ENCODE results near the gene E2F4. TPM values are rescaled to one million over a fixed set of nuclear protein-coding genes. Genes with fewer than 3 reads are reported as not detected.

E2F4 gene, protein sequence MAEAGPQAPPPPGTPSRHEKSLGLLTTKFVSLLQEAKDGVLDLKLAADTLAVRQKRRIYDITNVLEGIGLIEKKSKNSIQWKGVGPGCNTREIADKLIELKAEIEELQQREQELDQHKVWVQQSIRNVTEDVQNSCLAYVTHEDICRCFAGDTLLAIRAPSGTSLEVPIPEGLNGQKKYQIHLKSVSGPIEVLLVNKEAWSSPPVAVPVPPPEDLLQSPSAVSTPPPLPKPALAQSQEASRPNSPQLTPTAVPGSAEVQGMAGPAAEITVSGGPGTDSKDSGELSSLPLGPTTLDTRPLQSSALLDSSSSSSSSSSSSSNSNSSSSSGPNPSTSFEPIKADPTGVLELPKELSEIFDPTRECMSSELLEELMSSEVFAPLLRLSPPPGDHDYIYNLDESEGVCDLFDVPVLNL
- total RNA-seq (10 to 100 TPM; 64.6 to 75.1 TPM), total RNA-seq (67.5 to 136 reads per million in 2 donors)

- H3K9me3 ChIP-seq (ENCODE audit: control insufficient read depth, low read length, poor library complexity, severe bottlenecking) = peaks cover 3% of the 10 kb centered on the region
- peak within 1 kb of the TSS; percentile 81 for H3K27ac Mint-ChIP-seq
- H3K4me3 Mint-ChIP-seq = peak within 1 kb of the TSS; percentile 94
- H3K4me1 Mint-ChIP-seq = peaks cover 33% of the 10 kb centered on the region
- peak; percentile 96 for ATAC-seq
- H3K36me3 Mint-ChIP-seq (ENCODE audit: low read depth) = peaks cover 3% of the 10 kb centered on the region
- peak; percentile 75 to 78 (median 77) for DNase-seq
- H3K27me3 Mint-ChIP-seq = no peaks in the 10 kb centered on the region
Observed at GRCh38 chr16:67191995-67192681, at the start of gene E2F4. Gene E2F4 (plus strand): TSS chr16:67192155. CDS start chr16:67192228, 73 bp downstream.

GRCh38 chr16:67142342-67142741, 49.6 kb upstream of the E2F4 start:
- no peaks in the 10 kb centered on the region for H3K36me3 Mint-ChIP-seq (ENCODE audit: low read depth)
- ATAC-seq (no peak), DNase-seq (no peak)
- H3K4me3 Mint-ChIP-seq = no peak overlapping the region
- no peaks in the 10 kb centered on the region for H3K27me3 Mint-ChIP-seq
- no peak overlapping the region for H3K27ac Mint-ChIP-seq
- H3K4me1 Mint-ChIP-seq = peaks cover 2% of the 10 kb centered on the region
- no peaks in the 10 kb centered on the region for H3K9me3 ChIP-seq (ENCODE audit: control insufficient read depth, low read length, poor library complexity, severe bottlenecking)

DNA sequence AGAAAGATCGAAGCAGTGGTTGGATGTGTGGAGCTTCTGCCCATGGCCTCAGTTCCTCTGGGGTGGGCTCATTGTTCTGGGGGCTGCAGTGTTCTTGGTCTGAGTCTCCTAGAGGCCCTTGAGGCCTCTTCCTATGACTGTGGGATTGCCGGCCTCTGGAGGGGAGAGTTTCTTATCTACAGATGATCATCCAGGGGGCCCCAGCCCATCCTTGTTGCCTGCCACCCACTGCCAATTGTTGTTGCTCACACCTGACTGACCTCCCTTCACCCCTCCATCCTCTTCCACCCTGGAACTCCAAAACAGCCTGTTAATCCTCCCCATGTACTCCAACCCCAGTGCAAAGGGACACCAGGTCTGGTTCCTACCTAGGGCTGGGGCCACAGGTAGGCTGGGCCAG, 47.0 kb upstream of the E2F4 start:
- DNase-seq = no peak
- Mint-ChIP-seq H3K27ac (no peak overlapping the region), H3K4me1 (peaks cover 14% of the 10 kb centered on the region), H3K36me3 (ENCODE audit: low read depth) (peaks cover 3% of the 10 kb centered on the region), H3K4me3 (no peak overlapping the region), H3K27me3 (no peaks in the 10 kb centered on the region)
- H3K9me3 ChIP-seq (ENCODE audit: control insufficient read depth, low read length, poor library complexity, severe bottlenecking) = no peaks in the 10 kb centered on the region
- ATAC-seq = no peak

DNA sequence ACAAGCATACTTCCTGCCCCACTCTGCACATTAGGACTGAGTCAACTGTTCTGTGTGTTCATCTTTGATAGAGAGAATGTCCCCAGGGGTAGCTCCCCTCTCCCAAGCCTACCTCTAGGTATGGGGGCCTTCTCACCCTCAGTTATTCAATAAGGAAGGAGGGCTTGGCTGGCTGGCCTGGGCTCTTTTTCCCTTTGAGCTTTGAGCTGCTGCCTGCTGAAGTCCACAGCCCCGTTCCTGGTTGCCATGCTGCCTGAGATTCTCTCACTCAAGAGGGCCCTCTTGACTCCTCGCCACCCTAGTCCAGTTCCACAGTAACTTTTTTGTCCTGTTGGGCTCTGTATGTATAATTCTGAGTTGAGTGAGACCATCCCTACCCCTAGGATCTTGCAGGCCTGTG, 46.2 kb upstream of the E2F4 start:
- DNase-seq = no peak
- Mint-ChIP-seq H3K27ac (no peak overlapping the region), H3K27me3 (no peaks in the 10 kb centered on the region), H3K36me3 (ENCODE audit: low read depth) (peaks cover 3% of the 10 kb centered on the region), H3K4me3 (no peak overlapping the region), H3K4me1 (peaks cover 14% of the 10 kb centered on the region)
- no peaks in the 10 kb centered on the region for H3K9me3 ChIP-seq (ENCODE audit: control insufficient read depth, low read length, poor library complexity, severe bottlenecking)
- ATAC-seq = no peak

GRCh38 chr16:67146523-67147357, 45.2 kb upstream of the E2F4 start:
- H3K4me1 Mint-ChIP-seq = peaks cover 22% of the 10 kb centered on the region
- no peak for ATAC-seq
- no peak overlapping the region for H3K27ac Mint-ChIP-seq
- peaks cover 3% of the 10 kb centered on the region for H3K36me3 Mint-ChIP-seq (ENCODE audit: low read depth)
- no peak overlapping the region for H3K4me3 Mint-ChIP-seq
- no peaks in the 10 kb centered on the region for H3K27me3 Mint-ChIP-seq
- H3K9me3 ChIP-seq (ENCODE audit: control insufficient read depth, low read length, poor library complexity, severe bottlenecking) = no peaks in the 10 kb centered on the region
- no peak for DNase-seq

DNA sequence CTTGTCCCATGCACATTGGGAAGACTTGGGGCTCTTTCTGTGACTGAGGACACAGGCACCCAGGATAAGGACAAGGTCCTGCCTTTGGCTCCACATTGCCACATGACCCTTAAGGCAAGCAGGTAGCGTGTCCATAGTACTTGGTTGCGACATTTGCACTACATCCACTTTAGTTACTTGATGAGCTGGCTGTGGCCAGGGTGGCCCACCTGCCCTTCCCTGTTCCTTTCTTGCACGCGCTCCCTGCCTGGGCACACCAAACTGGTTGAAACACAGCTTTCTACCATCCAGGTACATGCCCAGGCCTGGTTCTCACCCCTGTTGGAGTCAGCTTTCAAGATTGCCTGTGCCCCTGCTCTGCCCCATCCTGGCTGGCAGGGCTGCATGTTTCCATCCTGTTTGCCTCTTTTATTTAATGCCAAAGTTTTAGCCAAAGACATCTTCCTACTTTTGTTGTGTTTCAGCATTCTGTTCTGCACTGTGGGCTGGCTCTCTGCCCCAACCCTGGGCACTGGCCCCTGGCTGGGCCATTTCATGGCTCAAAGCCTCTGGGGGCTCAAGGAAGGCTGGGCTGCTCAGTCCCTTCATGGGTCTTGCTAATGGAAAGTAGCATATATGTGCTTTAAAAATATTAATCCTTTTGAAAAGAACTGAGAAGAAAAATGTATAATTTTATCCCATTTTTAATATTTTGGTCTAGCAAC, 44.4 kb upstream of the E2F4 start:
- no peak overlapping the region for H3K4me3 Mint-ChIP-seq
- peaks cover 25% of the 10 kb centered on the region for H3K4me1 Mint-ChIP-seq
- DNase-seq (no peak), ATAC-seq (no peak)
- H3K9me3 ChIP-seq (ENCODE audit: control insufficient read depth, low read length, poor library complexity, severe bottlenecking) = no peaks in the 10 kb centered on the region
- H3K27ac Mint-ChIP-seq = no peak overlapping the region
- no peaks in the 10 kb centered on the region for H3K27me3 Mint-ChIP-seq
- H3K36me3 Mint-ChIP-seq (ENCODE audit: low read depth) = peaks cover 3% of the 10 kb centered on the region

DNA sequence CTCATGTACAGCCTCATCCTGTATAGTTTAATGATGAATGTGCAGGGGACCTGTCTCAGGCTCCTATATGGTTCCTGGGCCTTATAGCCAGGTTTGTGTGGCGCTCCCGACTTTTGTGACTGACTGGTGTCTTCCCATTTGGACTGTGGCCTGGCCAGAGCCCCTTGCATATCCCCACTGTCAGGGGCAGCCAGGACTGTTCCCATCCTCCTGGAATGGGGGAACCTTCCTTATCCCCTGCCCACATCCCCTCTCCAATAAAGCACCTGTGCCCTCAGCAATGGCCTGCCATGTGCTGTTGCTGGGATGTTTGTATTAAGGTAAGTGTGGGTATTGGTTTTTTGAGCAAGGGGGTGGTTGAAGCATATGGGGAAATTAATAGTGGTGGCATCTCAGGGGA, 43.7 kb upstream of the E2F4 start:
- no peaks in the 10 kb centered on the region for H3K9me3 ChIP-seq (ENCODE audit: control insufficient read depth, low read length, poor library complexity, severe bottlenecking)
- H3K4me1 Mint-ChIP-seq = peaks cover 31% of the 10 kb centered on the region
- no peaks in the 10 kb centered on the region for H3K27me3 Mint-ChIP-seq
- no peak for ATAC-seq
- peak overlapping the region; percentile 56 for H3K27ac Mint-ChIP-seq
- H3K36me3 Mint-ChIP-seq (ENCODE audit: low read depth) = peaks cover 3% of the 10 kb centered on the region
- DNase-seq = no peak
- H3K4me3 Mint-ChIP-seq = no peak overlapping the region

- H3K9me3 ChIP-seq (ENCODE audit: control insufficient read depth, low read length, poor library complexity, severe bottlenecking) = no peaks in the 10 kb centered on the region
- Mint-ChIP-seq H3K4me3 (peak overlapping the region; percentile 74), H3K4me1 (peaks cover 33% of the 10 kb centered on the region), H3K27me3 (no peaks in the 10 kb centered on the region), H3K27ac (peak overlapping the region; percentile 56), H3K36me3 (ENCODE audit: low read depth) (peaks cover 3% of the 10 kb centered on the region)
- ATAC-seq (no peak), DNase-seq (no peak)
Observed at GRCh38 chr16:67148656-67149275, 43.2 kb upstream of the E2F4 start.

- Mint-ChIP-seq H3K4me3 (peak overlapping the region; percentile 74), H3K27me3 (no peaks in the 10 kb centered on the region), H3K36me3 (ENCODE audit: low read depth) (peaks cover 3% of the 10 kb centered on the region), H3K4me1 (peaks cover 38% of the 10 kb centered on the region), H3K27ac (peak overlapping the region; percentile 56)
- DNase-seq (no peak), ATAC-seq (no peak)
- H3K9me3 ChIP-seq (ENCODE audit: control insufficient read depth, low read length, poor library complexity, severe bottlenecking) = no peaks in the 10 kb centered on the region
Observed at GRCh38 chr16:67149276-67150046, 42.5 kb upstream of the E2F4 start.

- DNase-seq = peak in 1 of 3 donors; percentile 30
- Mint-ChIP-seq H3K4me1 (peaks cover 36% of the 10 kb centered on the region), H3K27me3 (no peaks in the 10 kb centered on the region), H3K4me3 (peak overlapping the region; percentile 52), H3K36me3 (ENCODE audit: low read depth) (peaks cover 3% of the 10 kb centered on the region), H3K27ac (no peak overlapping the region)
- ATAC-seq = peak; percentile 70
- no peaks in the 10 kb centered on the region for H3K9me3 ChIP-seq (ENCODE audit: control insufficient read depth, low read length, poor library complexity, severe bottlenecking)
Observed at GRCh38 chr16:67150047-67150832, 41.7 kb upstream of the E2F4 start.

GRCh38 chr16:67150833-67151396, 41.0 kb upstream of the E2F4 start, which contains the start of gene B3GNT9:
Gene B3GNT9 (minus strand): TSS chr16:67150998. CDS start chr16:67150485, 513 bp downstream.
- H3K4me3 Mint-ChIP-seq = peak within 1 kb of the TSS; percentile 88
- peaks cover 3% of the 10 kb centered on the region for H3K36me3 Mint-ChIP-seq (ENCODE audit: low read depth)
- H3K27me3 Mint-ChIP-seq = no peaks in the 10 kb centered on the region
- DNase-seq (peak in 1 of 3 donors; percentile 29), ATAC-seq (peak; percentile 44)
- peaks cover 40% of the 10 kb centered on the region for H3K4me1 Mint-ChIP-seq
- no peaks in the 10 kb centered on the region for H3K9me3 ChIP-seq (ENCODE audit: control insufficient read depth, low read length, poor library complexity, severe bottlenecking)
- H3K27ac Mint-ChIP-seq = peak within 1 kb of the TSS; percentile 54
